GM21447 (cell line): ENCODE data around the gene RARG.

Experiments used
- ATAC-seq: cut with Tn5 transposase; IDR thresholded peaks from one replicate; pipeline ENCODE4 v1.9.1; 2021; ENCODE audit not compliant: unreplicated experiment

RARG gene

GRCh38 chr12:53224061-53224896 is 7.7 kb downstream of the RARG start:
- no peak for ATAC-seq

- no peak for ATAC-seq
These were observed 8.5 kb downstream of the RARG start for GRCh38 chr12:53223389-53224060.

- ATAC-seq = no peak
These were observed 9.2 kb downstream of the RARG start for GRCh38 chr12:53222806-53223261.

GRCh38 chr12:53222170-53222721 is 9.8 kb downstream of the RARG start:
- no peak for ATAC-seq

GRCh38 chr12:53221203-53222080 is 10.6 kb downstream of the RARG start:
- ATAC-seq = peak; percentile 26

- ATAC-seq = peak; percentile 54
These were observed 11.3 kb downstream of the RARG start for GRCh38 chr12:53220694-53221202.

- ATAC-seq = peak; percentile 39
These were observed 11.9 kb downstream of the RARG start for GRCh38 chr12:53219956-53220693.

- ATAC-seq = no peak
These were observed 12.6 kb downstream of the RARG start for GRCh38 chr12:53219292-53219955.

GRCh38 chr12:53218551-53219291 is 13.3 kb downstream of the RARG start:
- ATAC-seq = no peak

GRCh38 chr12:53217931-53218307 is 14.1 kb downstream of the RARG start:
- ATAC-seq = no peak

GRCh38 chr12:53217051-53217930 is 14.7 kb downstream of the RARG start:
- ATAC-seq = no peak

GRCh38 chr12:53215497-53215896 is 16.5 kb downstream of the RARG start:
- ATAC-seq = no peak

- no peak for ATAC-seq
These were observed 17.1 kb downstream of the RARG start for GRCh38 chr12:53214687-53215455.

- ATAC-seq = no peak
These were observed 17.8 kb downstream of the RARG start for GRCh38 chr12:53214221-53214620.

GRCh38 chr12:53213348-53213747 is 18.7 kb downstream of the RARG start:
- ATAC-seq = no peak

GRCh38 chr12:53212931-53213330 is 19.1 kb downstream of the RARG start:
- ATAC-seq = no peak
